GM19193 (cell line): ENCODE data around the gene AHCYL1.

Source experiments
- POLR2A ChIP-seq: IDR thresholded peaks from 4 replicates; pipeline ENCODE4 v1.6.1; 2011; ENCODE audit not compliant: insufficient read depth, insufficient read length; ENCODE audit errors: extremely low read depth

The AHCYL1 gene

DNA sequence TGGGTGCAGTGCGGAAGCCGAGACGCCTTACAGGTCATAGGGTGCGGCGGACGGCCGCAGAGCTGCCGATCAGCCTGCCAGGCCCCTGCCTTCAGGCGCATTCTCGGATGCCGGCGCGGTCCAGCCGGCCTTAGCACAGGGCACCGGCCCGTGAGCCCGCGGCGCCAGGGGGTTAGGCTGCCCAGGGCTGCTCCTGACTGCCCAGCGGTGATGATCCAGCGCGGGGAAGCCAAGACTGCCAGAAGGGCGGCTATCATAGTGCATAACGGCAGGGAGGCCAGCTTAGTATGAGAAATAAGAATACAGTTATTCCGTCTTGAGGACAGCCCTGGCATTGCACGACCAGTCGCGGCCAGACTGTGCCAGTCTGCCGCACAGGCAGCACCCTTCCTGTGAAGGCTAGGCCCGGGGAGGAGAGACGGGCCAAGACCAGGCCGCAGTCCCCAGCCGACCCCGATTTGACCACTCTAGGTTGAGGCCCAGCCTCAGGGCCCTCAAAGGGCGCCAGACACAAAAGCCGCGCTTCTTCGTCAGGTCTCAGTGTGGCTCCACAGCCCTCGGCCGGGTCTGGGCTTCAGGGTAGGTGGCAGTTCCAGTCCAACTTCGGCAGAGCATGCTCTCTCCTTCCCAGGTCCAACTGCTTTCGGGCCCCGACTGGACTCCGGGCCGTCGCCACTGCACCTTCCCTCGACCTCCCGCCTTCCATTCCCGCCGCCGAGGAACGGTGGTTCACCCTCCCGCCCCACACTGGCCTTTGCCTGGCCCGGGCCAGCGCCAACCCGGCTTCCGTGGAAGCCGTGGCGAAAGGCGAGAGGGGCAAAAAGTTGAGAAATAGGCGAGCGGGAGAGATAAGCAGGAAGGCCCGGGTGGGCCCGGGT lies 85.1 kb downstream of the AHCYL1 start:
- TF ChIP-seq POLR2A = no peak

DNA sequence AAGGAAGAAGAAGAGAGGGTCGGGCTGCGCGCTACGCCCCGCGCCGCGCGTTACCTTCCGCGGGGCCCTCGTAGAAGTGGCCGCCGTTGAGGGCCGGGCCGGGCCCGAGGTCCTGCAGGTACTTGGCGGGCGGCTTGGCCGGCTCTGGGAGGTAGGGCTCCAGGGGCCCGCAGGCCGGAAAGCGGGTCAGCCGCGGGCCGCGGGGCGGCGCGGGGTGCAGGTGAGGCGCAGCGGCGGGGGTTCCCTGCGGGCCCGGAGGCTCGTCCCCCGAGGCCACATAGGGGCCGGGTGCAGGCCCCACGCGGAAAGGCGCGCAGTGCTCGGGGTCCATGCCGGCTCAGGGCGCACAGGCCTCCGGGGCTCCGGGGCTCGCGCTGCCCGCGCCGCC lies 85.7 kb downstream of the AHCYL1 start:
- TF ChIP-seq POLR2A = no peak

DNA sequence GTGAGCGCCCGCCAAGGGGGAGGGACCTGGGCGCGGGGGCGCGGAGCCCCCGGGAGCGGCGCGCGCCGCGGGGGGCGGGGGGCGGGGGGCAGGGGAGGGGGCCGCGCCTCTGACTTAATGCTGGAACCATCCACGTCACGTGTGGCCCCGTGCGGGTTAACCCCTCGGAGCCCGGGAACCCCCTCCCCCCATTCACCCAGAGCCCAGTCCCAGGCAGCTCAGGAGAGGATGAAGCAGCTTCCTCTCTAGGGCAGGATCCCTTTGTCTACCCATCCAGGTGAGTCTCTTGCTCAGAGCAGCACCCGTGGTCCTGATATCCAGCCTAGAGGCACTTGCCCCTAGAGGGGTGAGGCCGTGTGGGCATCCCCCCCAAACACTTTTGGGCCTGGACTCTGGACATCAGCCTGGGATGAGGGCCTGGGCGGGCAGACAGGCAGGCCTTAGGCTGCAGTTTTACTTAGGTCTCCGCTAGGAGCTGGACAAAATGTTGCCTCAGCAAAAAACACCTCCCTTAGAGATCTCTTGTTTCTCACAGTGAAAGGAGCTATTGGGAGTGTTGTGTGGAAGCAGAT lies 86.2 kb downstream of the AHCYL1 start, which contains the start of gene ALX3:
Gene ALX3 (minus strand): TSS at position 2 of the 572 bp plus-strand sequence. CDS start 60 bp downstream, outside the sequence.
- TF ChIP-seq POLR2A = no peak
